Measurements from ENCODE around the gene CSMD2.

DNA sequence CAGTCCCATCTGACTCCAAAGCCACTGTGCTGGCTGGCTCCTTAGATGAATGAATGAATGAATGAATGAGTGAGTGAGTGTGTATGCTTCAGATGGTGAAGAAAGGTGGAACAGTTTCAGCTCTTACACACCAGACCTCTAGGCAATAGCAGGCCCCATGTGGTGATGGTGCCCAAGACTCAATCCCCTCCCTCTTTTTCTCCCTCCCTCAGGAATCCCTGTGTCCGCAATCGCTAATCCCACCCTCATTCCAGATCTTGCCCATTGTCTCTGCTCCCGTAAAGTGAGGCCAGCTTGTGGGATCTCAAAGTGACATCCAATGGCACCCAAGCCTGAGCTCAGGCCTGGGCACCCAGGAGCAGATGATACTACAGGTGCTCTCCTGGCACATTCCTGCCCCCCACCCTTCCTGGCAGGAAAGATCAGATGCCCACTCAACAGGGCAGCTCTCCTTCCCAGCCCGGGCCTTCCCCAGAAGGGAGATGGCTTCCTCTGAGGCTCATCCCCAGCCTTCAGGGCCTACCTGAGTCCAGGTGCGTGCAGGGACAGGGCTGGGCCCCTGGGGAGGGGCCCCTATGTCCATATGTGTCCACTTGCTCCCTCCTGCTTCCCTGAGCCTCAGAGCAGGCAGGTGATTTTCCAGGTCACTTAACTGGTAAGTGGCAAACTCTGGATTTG lies 194.7 kb downstream of the CSMD2 start:
- TF ChIP-seq, protein P1, sequence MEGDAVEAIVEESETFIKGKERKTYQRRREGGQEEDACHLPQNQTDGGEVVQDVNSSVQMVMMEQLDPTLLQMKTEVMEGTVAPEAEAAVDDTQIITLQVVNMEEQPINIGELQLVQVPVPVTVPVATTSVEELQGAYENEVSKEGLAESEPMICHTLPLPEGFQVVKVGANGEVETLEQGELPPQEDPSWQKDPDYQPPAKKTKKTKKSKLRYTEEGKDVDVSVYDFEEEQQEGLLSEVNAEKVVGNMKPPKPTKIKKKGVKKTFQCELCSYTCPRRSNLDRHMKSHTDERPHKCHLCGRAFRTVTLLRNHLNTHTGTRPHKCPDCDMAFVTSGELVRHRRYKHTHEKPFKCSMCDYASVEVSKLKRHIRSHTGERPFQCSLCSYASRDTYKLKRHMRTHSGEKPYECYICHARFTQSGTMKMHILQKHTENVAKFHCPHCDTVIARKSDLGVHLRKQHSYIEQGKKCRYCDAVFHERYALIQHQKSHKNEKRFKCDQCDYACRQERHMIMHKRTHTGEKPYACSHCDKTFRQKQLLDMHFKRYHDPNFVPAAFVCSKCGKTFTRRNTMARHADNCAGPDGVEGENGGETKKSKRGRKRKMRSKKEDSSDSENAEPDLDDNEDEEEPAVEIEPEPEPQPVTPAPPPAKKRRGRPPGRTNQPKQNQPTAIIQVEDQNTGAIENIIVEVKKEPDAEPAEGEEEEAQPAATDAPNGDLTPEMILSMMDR (conservative IDR thresholded peaks at IDR 0.05; ENCODE audit: low read depth, low read length) = no peak
- TF ChIP-seq SMC3 (IDR thresholded peaks at IDR 0.05; ENCODE audit: low read depth, low read length) = no peak
- no peak for TF ChIP-seq POLR2A (IDR thresholded peaks at IDR 0.05; ENCODE audit: low read depth, low read length)
- no peak for TF ChIP-seq MXI1 (IDR thresholded peaks at IDR 0.05; ENCODE audit: borderline replicate concordance, low read depth, low read length)
- TF ChIP-seq RCOR1 (IDR thresholded peaks at IDR 0.05; ENCODE audit: insufficient replicate concordance, low read length) = no peak
- no peak for TF ChIP-seq MAFK (IDR thresholded peaks at IDR 0.05; ENCODE audit: low read depth, low read length)
- TF ChIP-seq CHD1 (IDR thresholded peaks at IDR 0.05; ENCODE audit: low read depth, low read length) = no peak
- TF ChIP-seq FOS (IDR thresholded peaks at IDR 0.05; ENCODE audit: low read depth, low read length) = no peak
- no peak for TF ChIP-seq NFE2L2 (IDR thresholded peaks at IDR 0.05; ENCODE audit: low read depth, low read length)
- TF ChIP-seq RAD21 (IDR thresholded peaks at IDR 0.05; ENCODE audit: low read length) = no peak
- TF ChIP-seq MAZ (IDR thresholded peaks at IDR 0.05; ENCODE audit: borderline replicate concordance, low read depth, low read length) = no peak
- TF ChIP-seq, protein P2, sequence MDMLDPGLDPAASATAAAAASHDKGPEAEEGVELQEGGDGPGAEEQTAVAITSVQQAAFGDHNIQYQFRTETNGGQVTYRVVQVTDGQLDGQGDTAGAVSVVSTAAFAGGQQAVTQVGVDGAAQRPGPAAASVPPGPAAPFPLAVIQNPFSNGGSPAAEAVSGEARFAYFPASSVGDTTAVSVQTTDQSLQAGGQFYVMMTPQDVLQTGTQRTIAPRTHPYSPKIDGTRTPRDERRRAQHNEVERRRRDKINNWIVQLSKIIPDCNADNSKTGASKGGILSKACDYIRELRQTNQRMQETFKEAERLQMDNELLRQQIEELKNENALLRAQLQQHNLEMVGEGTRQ (IDR thresholded peaks at IDR 0.05; ENCODE audit: low read depth, low read length) = no peak
